ENCODE measurements around the gene ZNF432.

The ZNF432 gene

DNA sequence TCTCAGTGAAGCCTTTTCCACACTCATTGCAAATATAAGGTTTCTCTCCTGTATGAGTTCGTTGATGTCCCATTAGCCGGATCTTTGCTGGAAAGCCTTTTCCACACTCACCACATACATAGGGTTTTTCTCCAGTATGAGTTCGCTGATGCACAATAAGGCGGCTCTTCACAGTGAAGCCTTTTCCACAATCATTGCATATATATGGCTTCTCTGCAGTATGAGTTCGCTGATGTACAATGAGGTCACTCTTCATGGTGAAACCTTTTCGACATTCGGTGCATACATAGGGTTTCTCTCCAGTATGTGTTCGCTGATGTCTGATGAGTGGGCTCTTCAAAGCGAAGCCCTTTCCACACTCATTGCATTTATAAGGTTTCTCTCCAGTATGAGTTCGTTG lies 55.2 kb downstream of the ZNF432 start:
- no peak overlapping the region for H3K4ac ChIP-seq (ENCODE audit: low read length)

DNA sequence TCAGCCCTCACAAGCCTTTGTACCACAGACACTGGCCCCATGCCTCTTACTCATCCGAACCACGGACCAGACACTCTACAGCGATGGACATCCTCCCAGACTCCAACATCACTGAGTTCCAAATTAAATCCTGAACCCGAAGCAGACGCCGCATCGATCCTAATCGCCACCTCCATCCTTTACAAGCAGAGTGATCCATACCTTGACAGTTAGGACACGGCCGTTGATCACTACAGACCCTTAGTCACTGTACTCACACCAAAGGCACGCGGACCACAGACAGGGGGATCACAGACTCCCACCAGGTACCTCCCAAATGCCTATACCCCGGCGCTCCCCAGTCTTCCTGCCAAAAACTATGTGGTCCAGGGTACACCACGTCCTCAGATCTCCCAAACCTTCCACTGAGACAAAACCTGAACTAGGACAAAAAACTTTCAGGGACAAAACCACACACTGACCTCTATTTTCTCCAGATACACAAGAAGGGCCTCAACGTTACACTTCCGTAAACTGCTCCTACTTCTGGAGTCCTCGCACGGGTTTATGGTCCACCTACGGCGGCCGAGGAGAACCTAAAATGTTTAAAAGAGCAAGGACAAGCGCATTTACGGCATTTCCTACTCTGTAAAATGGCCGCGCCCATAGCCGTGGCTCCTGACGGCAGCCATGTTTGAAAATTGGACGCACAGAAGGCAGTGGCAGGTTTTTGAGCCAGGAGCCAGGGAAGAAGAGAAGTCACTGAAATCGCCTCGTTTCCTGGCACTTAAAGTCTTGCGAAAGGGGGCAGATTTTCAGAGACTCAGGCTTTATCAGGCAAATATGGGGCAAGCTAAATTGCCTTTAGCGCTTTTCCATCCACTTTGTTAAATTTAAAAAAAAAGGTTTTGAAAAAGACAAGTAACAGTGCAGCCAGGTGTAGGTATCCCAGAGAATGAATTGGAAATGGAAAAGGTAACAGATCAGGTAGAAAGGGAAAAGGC lies 62.0 kb downstream of the ZNF432 start, which contains the start of gene ZNF350:
Gene ZNF350 (minus strand): TSS at position 532 of the 983 bp plus-strand sequence. CDS start 12,480 bp downstream, outside the sequence.
- Histone ChIP-seq H3K18ac (ENCODE audit: low read length) (no peak within 1 kb of the TSS), H4K91ac (ENCODE audit: low read depth, low read length, poor library complexity) (no peak within 1 kb of the TSS), H3K4me1 (ENCODE audit: control insufficient read depth in 2 of 2, insufficient read depth in 1 of 2, low read depth in 1 of 2, low read length in 2 of 2) (peaks cover 0 to 3% of the 10 kb centered on the region in 2 donors), H3K4ac (ENCODE audit: low read length) (no peak within 1 kb of the TSS), H2BK120ac (ENCODE audit: low read depth, low read length) (no peak within 1 kb of the TSS), H3K36me3 (replicated peaks in 1 of 2; ENCODE audit: control insufficient read depth in 2 of 2, insufficient read depth in 2 of 2, low read length in 2 of 2) (peaks cover 0 to 4% of the 10 kb centered on the region in 2 donors), H3K79me1 (ENCODE audit: low read depth, low read length) (peaks cover 3% of the 10 kb centered on the region), H2AFZ (ENCODE audit: low read length) (peak within 1 kb of the TSS; percentile 90), H2BK12ac (ENCODE audit: low read length) (no peak within 1 kb of the TSS), H3K9me3 (replicated peaks in 1 of 2; ENCODE audit: control insufficient read depth in 2 of 2, insufficient read depth in 1 of 2, low read depth in 1 of 2, low read length in 2 of 2) (peaks cover 6 to 43% of the 10 kb centered on the region in 2 donors), H3K9ac (ENCODE audit: low read depth, low read length, poor library complexity) (peak within 1 kb of the TSS; percentile 86), H3K27ac (replicated peaks; ENCODE audit: low read length) (no peak within 1 kb of the TSS), H3K23ac (ENCODE audit: low read depth, low read length, poor library complexity) (no peak within 1 kb of the TSS), H2BK15ac (ENCODE audit: low read length) (no peak within 1 kb of the TSS), H2AK5ac (ENCODE audit: low read depth, low read length) (peak within 1 kb of the TSS; percentile 5), H3K4me2 (ENCODE audit: insufficient read depth, low read length, poor library complexity, severe bottlenecking) (peak within 1 kb of the TSS; percentile 91), H4K8ac (ENCODE audit: low read depth, low read length) (peak within 1 kb of the TSS; percentile 94), H3K4me3 (ENCODE audit: low read length in 2 of 2) (peak within 1 kb of the TSS; percentile 86 to 93), H2BK5ac (ENCODE audit: low read length) (no peak within 1 kb of the TSS), H3K14ac (ENCODE audit: low read length) (no peak within 1 kb of the TSS), H3K27me3 (ENCODE audit: control insufficient read depth in 3 of 3, insufficient read depth in 3 of 3, low read depth in 1 of 3, low read length in 3 of 3) (no peaks in the 10 kb centered on the region)
- peak; percentile 71 for DNase-seq (ENCODE audit: low spot score)
- WGBS, 2 donors (ENCODE audit: extremely low coverage in 2 of 2, insufficient read length in 2 of 2, insufficient replicate concordance in 1 of 2), result no CpG with 5 or more reads among the region's 33 CpGs

More for the DNA sequence above, 55.2 kb downstream of the ZNF432 start:
- H3K9me3 ChIP-seq (replicated peaks in 1 of 2; ENCODE audit: control insufficient read depth in 2 of 2, insufficient read depth in 1 of 2, low read depth in 1 of 2, low read length in 2 of 2), result peaks cover 31 to 90% of the 10 kb centered on the region in 2 donors
- H2BK120ac ChIP-seq (ENCODE audit: low read depth, low read length), result no peak overlapping the region
- no peak overlapping the region for H3K27ac ChIP-seq (replicated peaks; ENCODE audit: low read length)
- DNase-seq (ENCODE audit: low spot score), result no peak
- H3K27me3 ChIP-seq (ENCODE audit: control insufficient read depth in 3 of 3, insufficient read depth in 3 of 3, low read depth in 1 of 3, low read length in 3 of 3), result no peaks in the 10 kb centered on the region
- no peak overlapping the region for H2BK15ac ChIP-seq (ENCODE audit: low read length)
- WGBS, 2 donors (ENCODE audit: extremely low coverage in 2 of 2, insufficient read length in 2 of 2, insufficient replicate concordance in 1 of 2), result no CpG with 5 or more reads among the region's 10 CpGs
- no peak overlapping the region for H2BK12ac ChIP-seq (ENCODE audit: low read length)
- H3K4me3 ChIP-seq (ENCODE audit: low read length in 2 of 2), result no peak overlapping the region
- H3K9ac ChIP-seq (ENCODE audit: low read depth, low read length, poor library complexity), result no peak overlapping the region
- no peak overlapping the region for H2AK5ac ChIP-seq (ENCODE audit: low read depth, low read length)
- H3K36me3 ChIP-seq (replicated peaks in 1 of 2; ENCODE audit: control insufficient read depth in 2 of 2, insufficient read depth in 2 of 2, low read length in 2 of 2), result peaks cover 22 to 68% of the 10 kb centered on the region in 2 donors
- no peaks in the 10 kb centered on the region for H3K4me1 ChIP-seq (ENCODE audit: control insufficient read depth in 2 of 2, insufficient read depth in 1 of 2, low read depth in 1 of 2, low read length in 2 of 2)
- H2AFZ ChIP-seq (ENCODE audit: low read length), result no peak overlapping the region
- H4K91ac ChIP-seq (ENCODE audit: low read depth, low read length, poor library complexity), result no peak overlapping the region
- H3K79me1 ChIP-seq (ENCODE audit: low read depth, low read length), result no peaks in the 10 kb centered on the region
- no peak overlapping the region for H3K23ac ChIP-seq (ENCODE audit: low read depth, low read length, poor library complexity)
- no peak overlapping the region for H3K18ac ChIP-seq (ENCODE audit: low read length)
- H3K4me2 ChIP-seq (ENCODE audit: insufficient read depth, low read length, poor library complexity, severe bottlenecking), result no peak overlapping the region
- H4K8ac ChIP-seq (ENCODE audit: low read depth, low read length), result no peak overlapping the region
- H3K14ac ChIP-seq (ENCODE audit: low read length), result no peak overlapping the region
- no peak overlapping the region for H2BK5ac ChIP-seq (ENCODE audit: low read length)

- no peak overlapping the region for H2BK5ac ChIP-seq (ENCODE audit: low read length)
- no CpG with 5 or more reads among the region's 4 CpGs for whole genome bisulfite sequencing, 2 donors (ENCODE audit: extremely low coverage in 2 of 2, insufficient read length in 2 of 2, insufficient replicate concordance in 1 of 2)
Measured at GRCh38 chr19:51983361-51983760, 65.3 kb downstream of the ZNF432 start.

More at GRCh38 chr19:51983361-51983760, 65.3 kb downstream of the ZNF432 start:
- H4K8ac ChIP-seq (ENCODE audit: low read depth, low read length), result no peak overlapping the region
- no peak overlapping the region for H3K4ac ChIP-seq (ENCODE audit: low read length)
- H2BK120ac ChIP-seq (ENCODE audit: low read depth, low read length), result no peak overlapping the region
- no peaks in the 10 kb centered on the region for H3K36me3 ChIP-seq (replicated peaks in 1 of 2; ENCODE audit: control insufficient read depth in 2 of 2, insufficient read depth in 2 of 2, low read length in 2 of 2)
- no peak overlapping the region for H3K14ac ChIP-seq (ENCODE audit: low read length)
- no peak overlapping the region for H2BK15ac ChIP-seq (ENCODE audit: low read length)
- H4K91ac ChIP-seq (ENCODE audit: low read depth, low read length, poor library complexity), result no peak overlapping the region
- H3K27me3 ChIP-seq (ENCODE audit: control insufficient read depth in 3 of 3, insufficient read depth in 3 of 3, low read depth in 1 of 3, low read length in 3 of 3), result no peaks in the 10 kb centered on the region
- H3K4me3 ChIP-seq (ENCODE audit: low read length in 2 of 2), result no peak overlapping the region
- no peak overlapping the region for H3K9ac ChIP-seq (ENCODE audit: low read depth, low read length, poor library complexity)
- no peak overlapping the region for H2AK5ac ChIP-seq (ENCODE audit: low read depth, low read length)
- peaks cover 4 to 44% of the 10 kb centered on the region in 2 donors for H3K9me3 ChIP-seq (replicated peaks in 1 of 2; ENCODE audit: control insufficient read depth in 2 of 2, insufficient read depth in 1 of 2, low read depth in 1 of 2, low read length in 2 of 2)
- H2AFZ ChIP-seq (ENCODE audit: low read length), result no peak overlapping the region
- H3K23ac ChIP-seq (ENCODE audit: low read depth, low read length, poor library complexity), result no peak overlapping the region
- no peak overlapping the region for H3K4me2 ChIP-seq (ENCODE audit: insufficient read depth, low read length, poor library complexity, severe bottlenecking)
- H3K4me1 ChIP-seq (ENCODE audit: control insufficient read depth in 2 of 2, insufficient read depth in 1 of 2, low read depth in 1 of 2, low read length in 2 of 2), result peaks cover 0 to 3% of the 10 kb centered on the region in 2 donors
- no peak overlapping the region for H3K27ac ChIP-seq (replicated peaks; ENCODE audit: low read length)
- DNase-seq (ENCODE audit: low spot score), result no peak
- no peak overlapping the region for H3K18ac ChIP-seq (ENCODE audit: low read length)
- H2BK12ac ChIP-seq (ENCODE audit: low read length), result no peak overlapping the region
- H3K79me1 ChIP-seq (ENCODE audit: low read depth, low read length), result peaks cover 5% of the 10 kb centered on the region
